H1 (cell line): ENCODE results near the gene TACSTD2. TPM values are rescaled to one million over a fixed set of nuclear protein-coding genes. Genes with fewer than 3 reads are reported as not detected.

Experiments used
- CTCF ChIA-PET: fragments of 300-600 bp; sonication (Branson Sonifier 250); formaldehyde crosslinking; loops from one replicate; lab custom pipeline; 2021; ENCODE audit not compliant: partially characterized antibody; lab: Charles Lee
- POLR2A ChIA-PET: fragments of 300-600 bp; sonication (Branson Sonifier 250); formaldehyde crosslinking; loops from one replicate; lab custom pipeline; 2021; ENCODE audit warnings: inconsistent platforms; ENCODE audit not compliant: partially characterized antibody; lab: Charles Lee
- DNase-seq, 2 experiments: peaks; one replicate each; pipeline versions ENCODE4 v3.0.0 to v3.0.0-alpha.2; 2010 to 2022; ENCODE audit warnings: low spot score in 2 of 2, low read depth in 1 of 2, mixed read lengths in 1 of 2
- FAIRE-seq: peaks from 2 replicates; lab custom pipeline; 2011; peaks lifted over from hg19 to GRCh38; lab: Jason Lieb, UNC
- H2AFZ ChIP-seq: 2 replicates; pipeline ENCODE4 v1.8.1; 2012; ENCODE audit warnings: low read length, inconsistent platforms
- H2AK5ac ChIP-seq: 2 replicates; pipeline ENCODE4 v1.6.1; 2013; ENCODE audit warnings: low read depth, low read length
- H2BK120ac ChIP-seq: replicated peaks from 2 replicates; pipeline ENCODE3; 2013; ENCODE audit warnings: low read depth, low read length, inconsistent platforms
- H2BK12ac ChIP-seq: 2 replicates; pipeline ENCODE4 v1.6.1; 2013; ENCODE audit warnings: low read depth, low read length
- H2BK15ac ChIP-seq: 2 replicates; pipeline ENCODE4 v1.6.1; 2013; ENCODE audit warnings: low read length
- H2BK20ac ChIP-seq: 2 replicates; pipeline ENCODE4 v1.6.1; 2013; ENCODE audit warnings: low read length
- H2BK5ac ChIP-seq: 2 replicates; pipeline ENCODE4 v1.6.1; 2013; ENCODE audit warnings: low read depth, low read length
- H3K14ac ChIP-seq: 2 replicates; pipeline ENCODE4 v1.6.1; 2013; ENCODE audit warnings: inconsistent platforms; ENCODE audit not compliant: insufficient read length
- H3K18ac ChIP-seq: 2 replicates; pipeline ENCODE4 v1.6.1; 2013; ENCODE audit warnings: low read length; ENCODE audit errors: extremely low read depth
- H3K23ac ChIP-seq: 2 replicates; pipeline ENCODE4 v1.6.1; 2013; ENCODE audit warnings: inconsistent platforms; ENCODE audit not compliant: insufficient read length
- H3K23me2 ChIP-seq: 2 replicates; pipeline ENCODE4 v1.6.1; 2013; ENCODE audit warnings: low read depth, low read length
- H3K27ac ChIP-seq: 2 replicates; pipeline ENCODE4 v1.6.1; 2011; ENCODE audit warnings: low read depth, low read length, inconsistent platforms
- H3K27me3 ChIP-seq, 4 experiments: replicated peaks in 1 of 4; 1 replicate in 1 of 4; 2 replicates in 3 of 4; pipeline versions ENCODE4 v1.6.1 to v1.8.1; 2011 to 2013; ENCODE audit warnings: low read length in 3 of 4, mild to moderate bottlenecking in 3 of 4, inconsistent platforms in 2 of 4, mixed read lengths in 2 of 4, moderate library complexity in 1 of 4; ENCODE audit not compliant: control insufficient read depth in 3 of 4, insufficient read depth in 3 of 4; ENCODE audit errors: extremely low read depth in 1 of 4
- H3K36me3 ChIP-seq, 4 experiments: 2 replicates each; pipeline versions ENCODE4 v1.6.1 to v1.8.1; 2011 to 2013; ENCODE audit warnings: mild to moderate bottlenecking in 4 of 4, low read length in 3 of 4, moderate library complexity in 2 of 4, control low read depth in 1 of 4, inconsistent platforms in 1 of 4; ENCODE audit not compliant: insufficient read depth in 4 of 4, control insufficient read depth in 2 of 4
- H3K4ac ChIP-seq: replicated peaks from 2 replicates; pipeline ENCODE3; 2013; ENCODE audit warnings: low read length, low read depth, mixed read lengths, inconsistent platforms; ENCODE audit not compliant: insufficient read length
- H3K4me1 ChIP-seq, 4 experiments: replicated peaks in 1 of 4; 1 replicate in 1 of 4; 2 replicates in 3 of 4; pipeline versions ENCODE4 v1.6.1 to v1.8.1; 2011 to 2013; ENCODE audit warnings: low read length in 3 of 4, inconsistent platforms in 2 of 4, mixed read lengths in 1 of 4; ENCODE audit not compliant: insufficient read depth in 4 of 4, control insufficient read depth in 3 of 4
- H3K4me2 ChIP-seq, 2 experiments: 2 replicates each; pipeline versions ENCODE4 v1.6.1 to v1.8.1; 2011 to 2013; ENCODE audit warnings: low read depth in 2 of 2, low read length in 2 of 2, control low read depth in 1 of 2, inconsistent platforms in 1 of 2, mild to moderate bottlenecking in 1 of 2; ENCODE audit not compliant: insufficient read depth in 1 of 2
- H3K4me3 ChIP-seq, 4 experiments: fragments of 200-600, 300-600 bp in 1 of 4; sonication (generic), shearing (Covaris generic), sonication (Bioruptor Twin) in 1 of 4; 2 replicates each; pipeline versions ENCODE4 v1.5.1 to v1.8.1; 2011 to 2016; ENCODE audit warnings: low read length in 4 of 4, low read depth in 3 of 4, control low read depth in 2 of 4, inconsistent platforms in 2 of 4, mild to moderate bottlenecking in 2 of 4, mixed read lengths in 1 of 4, moderate library complexity in 1 of 4; ENCODE audit not compliant: insufficient read depth in 2 of 4; ENCODE audit errors: extremely low read depth in 1 of 4
- H3K56ac ChIP-seq: replicated peaks from 2 replicates; pipeline ENCODE3; 2013; ENCODE audit warnings: low read depth, mild to moderate bottlenecking, mixed read lengths, low read length, inconsistent platforms; ENCODE audit not compliant: insufficient read length
- H3K79me1 ChIP-seq: 2 replicates; pipeline ENCODE4 v1.6.1; 2013; ENCODE audit warnings: low read depth, low read length, control low read depth
- H3K79me2 ChIP-seq, 2 experiments: 2 replicates each; pipeline versions ENCODE4 v1.6.1 to v1.8.1; 2012 to 2013; ENCODE audit warnings: low read length in 2 of 2, mild to moderate bottlenecking in 2 of 2, inconsistent platforms in 1 of 2; ENCODE audit not compliant: insufficient read depth in 2 of 2, control insufficient read depth in 1 of 2
- H3K9ac ChIP-seq, 4 experiments: replicated peaks in 1 of 4; 1 replicate in 1 of 4; 2 replicates in 3 of 4; pipeline versions ENCODE4 v1.6.1 to v1.8.1; 2011 to 2013; ENCODE audit warnings: low read depth in 3 of 4, low read length in 3 of 4, control low read depth in 2 of 4, mild to moderate bottlenecking in 2 of 4, moderate library complexity in 2 of 4, inconsistent platforms in 1 of 4; ENCODE audit errors: extremely low read depth in 1 of 4
- H3K9me3 ChIP-seq, 2 experiments: 2 replicates each; pipeline versions ENCODE4 v1.6.1 to v1.8.1; 2012 to 2013; ENCODE audit warnings: mild to moderate bottlenecking in 2 of 2, moderate library complexity in 2 of 2, control low read depth in 1 of 2, inconsistent platforms in 1 of 2, low read depth in 1 of 2, low read length in 1 of 2, mixed read lengths in 1 of 2; ENCODE audit not compliant: insufficient read depth in 2 of 2
- H4K20me1 ChIP-seq, 2 experiments: replicated peaks in 1 of 2; 2 replicates each; pipeline versions ENCODE3 to v1.8.1; 2011 to 2013; ENCODE audit warnings: inconsistent platforms in 2 of 2, low read length in 2 of 2, mild to moderate bottlenecking in 1 of 2; ENCODE audit not compliant: insufficient read depth in 2 of 2, control insufficient read depth in 1 of 2
- H4K5ac ChIP-seq: 2 replicates; pipeline ENCODE4 v1.6.1; 2013; ENCODE audit warnings: low read length, low read depth, mixed read lengths, inconsistent platforms; ENCODE audit not compliant: insufficient read length
- H4K8ac ChIP-seq: 2 replicates; pipeline ENCODE4 v1.8.0; 2013; ENCODE audit warnings: mild to moderate bottlenecking, moderate library complexity, low read length, inconsistent platforms; ENCODE audit not compliant: insufficient read depth; ENCODE audit errors: extremely low read depth
- H4K91ac ChIP-seq: replicated peaks from 2 replicates; pipeline ENCODE3; 2013; ENCODE audit warnings: low read length, mixed read lengths, inconsistent platforms; ENCODE audit not compliant: insufficient read length
- RNF2 ChIP-seq: fragments of 200-900, 300-1000 bp; sonication (generic); IDR thresholded peaks from 2 replicates; pipeline ENCODE4 v1.7.1; 2016; ENCODE audit warnings: borderline replicate concordance, low read depth, mild to moderate bottlenecking, antibody characterized with exemption, low read length; ENCODE audit not compliant: poor library complexity, severe bottlenecking; ENCODE audit errors: missing control alignments
- SP1 ChIP-seq: IDR thresholded peaks from 2 replicates; pipeline ENCODE4 v1.6.1; 2011; ENCODE audit warnings: low read depth, low read length
- WGBS, 2 experiments: shearing (Covaris generic) in 1 of 2; methylation state at CpG; one replicate each; pipeline versions ENCODE4 v1.1.6 to v1.1.7; 2013 to 2015; ENCODE audit warnings: low lambda C conversion rate in 2 of 2, mixed read lengths in 2 of 2, inconsistent platforms in 1 of 2, low coverage in 1 of 2, missing lambda C conversion rate in 1 of 2; ENCODE audit not compliant: insufficient replicate concordance in 2 of 2, insufficient coverage in 1 of 2, insufficient read length in 1 of 2; ENCODE audit errors: extremely low coverage in 1 of 2, missing lambda C conversion rate in 1 of 2; 5-methylcytosine and 5-hydroxymethylcytosine counted together
- polyA plus RNA-seq, 7 experiments: library from polyadenylated mRNA; depleted of rRNA in 3 of 7; stranded (reverse) in 5 of 7; unstranded in 2 of 7; fragments of >200 nt in 5 of 7; fragments of 200-250 nt in 2 of 7; gene quantifications; 1 replicate in 5 of 7; 2 replicates in 1 of 7; 4 replicates in 1 of 7; pipeline versions ENCODE4 v1.2.1 to v1.2.3, GENCODE V29; 2011 to 2013; ENCODE audit warnings: missing spikeins in 2 of 7, mixed read lengths in 2 of 7
- total RNA-seq: library from RNA; stranded (reverse); fragmentation: NEBNext Ultra II Directional; extraction: Animal tissue kit (Norgen Biotek cat#: 25700); gene quantifications from 2 replicates; pipeline ENCODE4 v1.2.1, GENCODE V29; 2021

Gene TACSTD2
- total and polyA plus RNA-seq, 2 of the 8 experiments (the other 6 are each of a cell fraction or from before 2014, with no cell fraction given) = 0.76 to 0.85 TPM

GRCh38 chr1:58528518-58528917 is 48.5 kb downstream of the TACSTD2 start:
- Histone ChIP-seq H3K79me2 (no peaks in the 10 kb centered on the region), H3K18ac (no peak overlapping the region), H3K4ac (no peak overlapping the region), H3K36me3 (no peaks in the 10 kb centered on the region), H4K8ac (no peak overlapping the region), H2AFZ (no peak overlapping the region), H4K91ac (no peak overlapping the region), H3K23ac (no peak overlapping the region), H3K23me2 (no peaks in the 10 kb centered on the region), H3K79me1 (no peaks in the 10 kb centered on the region), H2BK120ac (no peak overlapping the region), H3K4me2 (no peak overlapping the region), H2AK5ac (no peak overlapping the region), H4K5ac (no peak overlapping the region), H3K27ac (no peak overlapping the region), H3K14ac (no peak overlapping the region), H2BK12ac (no peak overlapping the region), H4K20me1 (no peaks in the 10 kb centered on the region), H2BK15ac (no peak overlapping the region), H3K9ac (no peak overlapping the region), H3K56ac (no peak overlapping the region), H2BK5ac (no peak overlapping the region), H3K4me1 (no peaks in the 10 kb centered on the region), H3K27me3 (no peaks in the 10 kb centered on the region), H2BK20ac (no peak overlapping the region), H3K9me3 (no peaks in the 10 kb centered on the region), H3K4me3 (no peak overlapping the region)
- WGBS, 2 experiments = 93% methylated on average over 3 of the region's 3 CpGs; no CpG with 5 or more reads in 1 of the 2 experiments
- ChIA-PET CTCF (interaction anchor here (1.1 to 1.6 kb wide), 4 partner anchors 8 to 125 kb away, joined by 3 read pairs; no protein-coding TSS in a partner anchor), POLR2A (no interaction called here)
- no peak for FAIRE-seq
- DNase-seq = no peak
- TF ChIP-seq SP1 (no peak), RNF2 (no peak)
